Parathyroid adenoma (tissue), 2 donors: ENCODE data around the gene AHNAK2.

ENCODE experiments used
- H2AFZ ChIP-seq: fragments of 300-600 bp; sonication (generic); one replicate; pipeline ENCODE4 v1.7.0; 2017; ENCODE audit warnings: antibody characterized with exemption, mild to moderate bottlenecking
- H3K27ac ChIP-seq: fragments of 300-600 bp; sonication (generic); one replicate; pipeline ENCODE4 v1.7.0; 2017
- H3K27me3 ChIP-seq: fragments of 300-600 bp; sonication (generic); one replicate; pipeline ENCODE4 v1.7.0; 2017; ENCODE audit warnings: low read length; ENCODE audit not compliant: control insufficient read depth, insufficient read depth
- H3K36me3 ChIP-seq: fragments of 300-600 bp; sonication (generic); one replicate; pipeline ENCODE4 v1.7.0; 2017; ENCODE audit warnings: low read length; ENCODE audit not compliant: control insufficient read depth, insufficient read depth
- H3K4me1 ChIP-seq: fragments of 300-600 bp; sonication (generic); one replicate; pipeline ENCODE4 v1.7.0; 2017; ENCODE audit warnings: control low read depth
- H3K4me2 ChIP-seq: fragments of 300-600 bp; sonication (generic); one replicate; pipeline ENCODE4 v1.7.0; 2017; ENCODE audit warnings: low read length
- H3K4me3 ChIP-seq: fragments of 300-600 bp; sonication (generic); one replicate; pipeline ENCODE4 v1.7.0; 2017; ENCODE audit warnings: low read depth, low read length
- H3K79me2 ChIP-seq: fragments of 300-600 bp; sonication (generic); one replicate; pipeline ENCODE4 v1.7.0; 2017; ENCODE audit warnings: control low read depth
- H3K9ac ChIP-seq: fragments of 300-600 bp; sonication (generic); one replicate; pipeline ENCODE4 v1.7.0; 2017; ENCODE audit warnings: mild to moderate bottlenecking
- H3K9me3 ChIP-seq: fragments of 300-600 bp; sonication (generic); one replicate; pipeline ENCODE4 v1.7.0; 2017; ENCODE audit warnings: low read length; ENCODE audit not compliant: control insufficient read depth
- TF ChIP-seq, protein P1 (sequence below): fragments of 300-600 bp; sonication (generic); IDR thresholded peaks from one replicate; pipeline ENCODE4 v1.7.0; 2017; ENCODE audit warnings: antibody characterized with exemption, mild to moderate bottlenecking
- donor health status: primary hyperparathyroidism.

The AHNAK2 gene

DNA sequence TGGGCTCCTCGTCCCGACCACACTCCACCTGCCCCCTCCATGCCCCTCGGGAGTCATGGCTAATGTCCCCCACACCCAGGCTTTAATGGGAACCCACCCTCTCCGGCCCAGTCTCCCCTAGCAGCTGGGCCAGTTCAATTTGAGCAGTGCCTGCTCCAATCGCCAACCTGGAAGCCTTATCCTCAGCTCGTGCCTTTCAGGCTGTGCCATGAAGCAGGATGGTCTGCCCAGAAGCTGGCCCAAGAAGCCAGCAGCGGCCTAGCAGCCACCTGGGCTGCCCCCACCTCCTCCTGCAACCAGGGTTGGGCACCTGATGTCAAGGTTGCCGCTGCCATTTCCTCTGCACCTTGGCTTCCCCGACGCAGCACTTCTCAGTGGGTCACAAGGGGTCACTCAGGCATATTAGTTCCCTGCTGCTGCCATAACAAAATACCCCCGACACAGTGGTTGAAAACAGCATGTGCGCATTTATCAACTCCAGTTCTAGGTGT, 5.1 kb upstream of the AHNAK2 start:
- Histone ChIP-seq H3K4me3 (no peak overlapping the region), H3K27ac (no peak overlapping the region), H3K36me3 (no peaks in the 10 kb centered on the region), H3K4me2 (no peak overlapping the region), H3K79me2 (no peaks in the 10 kb centered on the region), H3K27me3 (no peaks in the 10 kb centered on the region), H3K4me1 (peaks cover 21% of the 10 kb centered on the region), H3K9ac (no peak overlapping the region), H3K9me3 (no peaks in the 10 kb centered on the region), H2AFZ (no peak overlapping the region)
- TF ChIP-seq, protein P1, sequence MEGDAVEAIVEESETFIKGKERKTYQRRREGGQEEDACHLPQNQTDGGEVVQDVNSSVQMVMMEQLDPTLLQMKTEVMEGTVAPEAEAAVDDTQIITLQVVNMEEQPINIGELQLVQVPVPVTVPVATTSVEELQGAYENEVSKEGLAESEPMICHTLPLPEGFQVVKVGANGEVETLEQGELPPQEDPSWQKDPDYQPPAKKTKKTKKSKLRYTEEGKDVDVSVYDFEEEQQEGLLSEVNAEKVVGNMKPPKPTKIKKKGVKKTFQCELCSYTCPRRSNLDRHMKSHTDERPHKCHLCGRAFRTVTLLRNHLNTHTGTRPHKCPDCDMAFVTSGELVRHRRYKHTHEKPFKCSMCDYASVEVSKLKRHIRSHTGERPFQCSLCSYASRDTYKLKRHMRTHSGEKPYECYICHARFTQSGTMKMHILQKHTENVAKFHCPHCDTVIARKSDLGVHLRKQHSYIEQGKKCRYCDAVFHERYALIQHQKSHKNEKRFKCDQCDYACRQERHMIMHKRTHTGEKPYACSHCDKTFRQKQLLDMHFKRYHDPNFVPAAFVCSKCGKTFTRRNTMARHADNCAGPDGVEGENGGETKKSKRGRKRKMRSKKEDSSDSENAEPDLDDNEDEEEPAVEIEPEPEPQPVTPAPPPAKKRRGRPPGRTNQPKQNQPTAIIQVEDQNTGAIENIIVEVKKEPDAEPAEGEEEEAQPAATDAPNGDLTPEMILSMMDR = no peak

DNA sequence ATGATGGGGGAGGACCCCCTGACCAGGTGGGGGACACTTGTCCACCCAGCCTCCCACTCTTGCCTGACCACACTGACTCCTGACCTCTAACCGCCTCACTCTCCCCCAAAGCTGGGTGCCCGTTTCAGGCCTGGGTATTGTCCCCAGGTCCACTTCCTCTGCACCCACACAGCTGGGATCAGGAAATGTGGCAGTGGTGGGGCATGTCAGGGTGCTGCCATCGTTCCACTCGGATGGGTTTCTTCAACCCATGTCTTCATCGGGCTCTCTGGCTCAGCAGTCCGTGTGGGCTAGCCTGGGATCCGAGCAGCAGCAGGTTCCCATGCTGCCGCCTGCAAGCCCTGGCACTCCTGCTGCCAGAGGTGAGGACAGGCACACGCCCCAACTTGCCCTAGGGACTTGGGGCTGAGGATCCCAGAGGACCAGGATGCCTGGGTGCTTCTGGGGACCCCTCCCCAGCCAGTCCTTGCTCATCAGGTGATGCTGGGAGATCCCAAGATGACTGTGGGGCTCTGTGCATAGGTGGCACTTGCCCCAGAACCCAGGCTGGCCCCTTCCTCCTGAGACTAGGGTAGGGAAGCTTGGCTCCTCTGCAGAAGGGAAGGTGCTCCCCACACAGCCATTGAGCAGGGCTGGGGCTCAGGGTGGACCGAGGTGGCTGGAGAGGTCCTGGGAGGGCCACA, 4.5 kb upstream of the AHNAK2 start:
- Histone ChIP-seq H3K9me3 (no peaks in the 10 kb centered on the region), H3K4me3 (no peak overlapping the region), H2AFZ (no peak overlapping the region), H3K4me1 (peaks cover 21% of the 10 kb centered on the region), H3K79me2 (no peaks in the 10 kb centered on the region), H3K9ac (no peak overlapping the region), H3K27me3 (no peaks in the 10 kb centered on the region), H3K27ac (no peak overlapping the region), H3K36me3 (no peaks in the 10 kb centered on the region), H3K4me2 (no peak overlapping the region)
- TF ChIP-seq, protein P1 = no peak

DNA sequence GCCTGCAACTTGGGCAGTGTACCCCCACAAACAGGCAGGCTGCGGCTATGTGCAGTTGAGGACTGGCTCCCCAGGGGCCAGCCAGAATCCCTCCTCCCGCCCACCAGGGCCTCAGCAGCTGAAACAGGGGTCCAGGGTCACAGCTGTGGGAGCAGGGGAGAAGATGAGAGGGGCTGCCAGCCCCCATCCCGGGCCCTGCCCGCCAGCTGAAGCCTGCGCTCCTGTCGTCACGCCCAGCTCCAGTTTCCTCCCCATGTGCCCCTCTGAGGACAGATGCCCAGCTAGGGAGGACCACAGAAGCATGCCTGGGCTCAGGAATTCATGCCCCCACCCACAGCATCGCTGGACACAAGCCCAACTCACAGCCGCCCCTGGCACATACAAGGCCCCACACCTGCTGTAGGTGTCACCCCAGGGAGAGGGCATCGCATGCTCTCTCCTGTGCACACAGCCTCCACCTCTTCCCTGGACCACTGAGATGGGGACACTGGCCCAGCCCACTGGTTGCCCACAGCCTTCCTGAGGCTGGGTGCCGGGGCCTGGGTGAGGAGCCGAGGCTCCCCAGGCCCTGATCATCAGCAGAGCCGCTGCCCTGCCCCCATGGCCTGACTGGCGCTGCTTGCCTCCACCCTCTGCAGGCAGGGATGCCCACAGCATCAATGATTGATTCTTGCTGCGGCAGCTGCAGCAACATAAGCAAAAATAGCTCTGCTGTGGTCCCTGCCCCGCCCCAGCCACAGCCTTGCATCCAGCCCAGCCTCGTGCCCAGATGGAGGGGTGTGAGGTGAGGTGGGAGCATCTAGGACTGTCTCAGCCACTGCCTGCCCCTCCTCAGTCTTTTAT, 3.7 kb upstream of the AHNAK2 start:
- TF ChIP-seq, protein P1 = no peak
- Histone ChIP-seq H3K9ac (no peak overlapping the region), H3K27ac (no peak overlapping the region)

DNA sequence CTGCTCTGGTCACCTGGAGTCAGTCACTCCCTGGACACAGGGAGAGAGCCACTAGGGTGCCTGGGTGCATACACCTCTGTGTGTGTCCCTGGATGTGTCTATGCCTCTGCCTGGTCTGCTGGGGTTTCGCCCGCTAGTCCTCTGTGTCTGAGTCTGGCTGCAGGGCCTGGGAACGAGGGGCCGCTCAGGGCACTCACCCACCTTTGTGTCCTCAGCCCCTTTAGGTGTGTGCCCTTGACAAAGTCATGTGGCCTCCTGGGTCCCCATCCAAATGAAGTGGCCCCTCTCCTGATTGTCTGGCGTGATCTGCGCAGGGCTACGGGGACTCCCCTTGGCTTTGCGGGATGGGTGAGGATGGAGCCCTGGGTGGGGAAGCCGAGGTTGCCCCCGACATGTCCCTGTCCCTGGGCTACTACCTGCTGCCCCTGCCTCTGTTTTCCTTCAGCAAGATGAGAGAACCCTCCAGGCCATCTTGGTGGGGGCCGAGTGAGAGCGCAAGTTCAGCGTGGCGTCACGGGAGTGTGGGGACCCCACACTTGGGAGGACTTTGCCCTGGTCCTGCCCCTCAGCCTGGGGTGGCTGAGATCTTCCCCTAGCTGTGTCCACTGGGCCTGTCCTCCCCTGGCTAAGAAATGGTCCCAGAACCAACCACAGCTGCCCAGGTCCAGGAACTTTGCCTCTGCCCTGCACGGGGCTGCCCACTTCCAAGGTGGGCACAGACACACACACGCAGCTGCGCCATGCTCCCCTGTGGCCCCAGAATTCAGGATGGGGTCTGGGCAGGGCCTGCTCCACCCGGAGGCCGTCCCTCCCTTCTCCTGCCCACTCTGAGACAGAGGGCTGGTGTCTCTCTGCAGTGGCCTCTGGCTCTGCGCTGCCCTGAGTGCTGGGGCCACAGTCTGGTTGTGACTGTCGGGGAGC, 2.7 kb upstream of the AHNAK2 start:
- Histone ChIP-seq H3K4me1 (peaks cover 22% of the 10 kb centered on the region), H3K27ac (peak overlapping the region; percentile 77), H3K79me2 (no peaks in the 10 kb centered on the region), H3K9me3 (no peaks in the 10 kb centered on the region), H3K4me2 (peak overlapping the region; percentile 42), H3K9ac (no peak overlapping the region), H3K36me3 (no peaks in the 10 kb centered on the region), H2AFZ (peak overlapping the region; percentile 48), H3K4me3 (no peak overlapping the region), H3K27me3 (no peaks in the 10 kb centered on the region)
- TF ChIP-seq, protein P1 = no peak

More for the DNA sequence above, 3.7 kb upstream of the AHNAK2 start:
- Histone ChIP-seq H3K27me3 (no peaks in the 10 kb centered on the region), H3K4me2 (no peak overlapping the region), H3K9me3 (no peaks in the 10 kb centered on the region), H3K4me3 (no peak overlapping the region), H2AFZ (no peak overlapping the region), H3K36me3 (no peaks in the 10 kb centered on the region), H3K4me1 (peaks cover 18% of the 10 kb centered on the region), H3K79me2 (no peaks in the 10 kb centered on the region)
